DMS53 treated with DMSO at 0.1 percent for 48 hours (cell line): ENCODE results near the gene ANAPC2.

Experiments used
- DNase-seq: peaks from one replicate; lab custom pipeline; 2025; ENCODE audit not compliant: unreplicated experiment; lab: John Stamatoyannopoulos, UW

ANAPC2 gene, protein sequence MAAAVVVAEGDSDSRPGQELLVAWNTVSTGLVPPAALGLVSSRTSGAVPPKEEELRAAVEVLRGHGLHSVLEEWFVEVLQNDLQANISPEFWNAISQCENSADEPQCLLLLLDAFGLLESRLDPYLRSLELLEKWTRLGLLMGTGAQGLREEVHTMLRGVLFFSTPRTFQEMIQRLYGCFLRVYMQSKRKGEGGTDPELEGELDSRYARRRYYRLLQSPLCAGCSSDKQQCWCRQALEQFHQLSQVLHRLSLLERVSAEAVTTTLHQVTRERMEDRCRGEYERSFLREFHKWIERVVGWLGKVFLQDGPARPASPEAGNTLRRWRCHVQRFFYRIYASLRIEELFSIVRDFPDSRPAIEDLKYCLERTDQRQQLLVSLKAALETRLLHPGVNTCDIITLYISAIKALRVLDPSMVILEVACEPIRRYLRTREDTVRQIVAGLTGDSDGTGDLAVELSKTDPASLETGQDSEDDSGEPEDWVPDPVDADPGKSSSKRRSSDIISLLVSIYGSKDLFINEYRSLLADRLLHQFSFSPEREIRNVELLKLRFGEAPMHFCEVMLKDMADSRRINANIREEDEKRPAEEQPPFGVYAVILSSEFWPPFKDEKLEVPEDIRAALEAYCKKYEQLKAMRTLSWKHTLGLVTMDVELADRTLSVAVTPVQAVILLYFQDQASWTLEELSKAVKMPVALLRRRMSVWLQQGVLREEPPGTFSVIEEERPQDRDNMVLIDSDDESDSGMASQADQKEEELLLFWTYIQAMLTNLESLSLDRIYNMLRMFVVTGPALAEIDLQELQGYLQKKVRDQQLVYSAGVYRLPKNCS

DNA sequence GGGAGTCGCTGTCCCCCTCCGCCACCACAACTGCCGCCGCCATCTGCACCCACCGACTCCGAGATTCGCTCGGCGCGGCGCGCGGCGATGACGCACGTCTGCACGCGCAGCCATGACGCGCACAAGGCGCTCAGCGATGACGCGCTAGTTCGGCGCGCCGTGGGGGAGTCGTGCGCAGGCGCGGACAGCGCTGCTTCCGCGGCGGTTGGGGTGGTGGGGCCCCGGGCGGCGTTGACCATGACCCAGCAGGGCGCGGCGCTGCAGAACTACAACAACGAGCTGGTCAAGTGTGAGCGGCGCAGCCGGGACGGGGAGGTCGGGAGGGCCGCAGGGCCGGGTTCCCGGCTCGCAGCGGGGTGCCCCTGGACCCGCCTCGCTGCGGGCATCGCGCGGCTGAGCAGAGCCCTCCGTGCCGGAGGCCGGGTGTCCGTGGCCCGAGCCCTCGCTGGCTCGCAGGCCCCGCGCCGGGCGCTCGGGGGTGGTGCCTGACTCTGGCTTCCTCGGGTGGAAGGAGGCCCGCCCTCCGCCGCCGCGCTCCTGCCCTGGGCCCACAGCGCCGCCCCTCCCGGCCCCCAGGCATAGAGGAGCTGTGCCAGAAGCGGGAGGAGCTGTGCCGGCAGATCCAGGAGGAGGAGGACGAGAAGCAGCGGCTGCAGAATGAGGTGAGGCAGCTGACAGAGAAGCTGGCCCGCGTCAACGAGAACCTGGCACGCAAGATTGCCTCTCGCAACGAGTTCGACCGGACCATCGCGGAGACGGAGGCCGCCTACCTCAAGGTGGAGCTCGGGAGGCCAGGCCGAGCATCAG lies at the start of gene ANAPC2, which contains the start of gene SSNA1:
Gene ANAPC2, minus strand, starts transcription at position 71 of the 807 bp plus-strand sequence. Its CDS starts 28 bp downstream, at position 43.
Gene SSNA1, plus strand, starts transcription at position 187 of the 807 bp plus-strand sequence. Its CDS starts 51 bp downstream, at position 238.
- peak; percentile 88 for DNase-seq

DNA sequence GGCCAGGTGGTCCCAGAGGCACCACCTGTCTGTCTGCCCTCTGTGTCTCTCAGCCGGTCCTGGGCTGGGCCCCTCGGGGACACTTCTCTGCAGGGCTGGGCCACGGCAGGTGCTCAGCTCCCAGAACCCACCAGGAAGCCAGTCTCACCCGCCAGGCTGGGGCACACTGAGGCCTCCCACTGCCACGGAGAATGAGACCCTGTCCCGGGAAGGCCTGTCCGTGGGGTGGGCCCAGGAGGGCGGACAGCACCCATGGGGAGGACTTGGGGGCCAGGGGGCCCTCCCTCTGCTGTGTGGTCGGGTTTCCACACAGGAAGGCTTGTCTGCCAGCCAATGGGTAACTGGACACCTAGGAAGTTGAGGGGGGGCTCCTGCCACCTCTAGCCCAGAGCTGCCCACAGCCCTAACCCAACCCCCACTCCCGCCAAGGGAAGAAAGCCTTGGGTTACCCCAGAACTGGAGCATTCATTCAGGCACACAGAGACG lies 48.6 kb upstream of the ANAPC2 start:
- no peak for DNase-seq

DNA sequence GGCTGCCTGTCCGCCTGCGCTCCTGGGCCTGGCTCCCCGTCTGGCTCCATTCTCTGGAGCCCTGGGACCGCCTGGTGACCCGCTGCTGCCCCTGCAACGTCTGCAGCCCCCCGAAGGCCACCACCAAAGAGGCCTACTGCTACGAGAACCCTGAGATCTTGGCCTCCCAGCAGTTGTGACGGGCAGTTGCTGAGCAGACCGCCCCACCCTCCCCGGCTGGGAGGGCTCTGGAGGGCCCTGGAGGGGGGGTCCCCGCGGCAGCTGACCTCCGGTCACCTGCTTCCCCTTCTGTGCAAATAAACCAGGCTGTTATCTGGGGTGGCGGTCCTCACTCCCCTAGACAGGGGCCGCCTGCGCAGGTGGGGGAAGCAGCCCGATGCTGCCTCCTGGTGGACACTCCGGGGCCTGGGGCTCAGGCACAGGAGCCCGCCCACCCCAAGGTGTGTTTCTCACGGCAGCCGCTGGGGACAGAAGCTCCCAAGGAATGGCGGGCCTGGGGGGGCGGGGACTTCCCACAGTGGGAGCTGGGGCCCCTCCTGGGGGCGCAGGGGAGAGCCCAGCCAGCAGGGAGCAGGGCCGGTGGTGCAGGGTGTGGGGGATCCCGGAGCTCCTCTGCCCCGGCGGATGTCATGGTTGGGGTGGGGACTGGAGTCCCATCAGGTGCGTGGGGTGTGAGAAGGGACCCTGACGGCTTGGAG lies 48.0 kb upstream of the ANAPC2 start:
- DNase-seq, result peak; percentile 70

GRCh38 chr9:137235424-137236237 lies 47.3 kb upstream of the ANAPC2 start:
- no peak for DNase-seq

- DNase-seq, result no peak
Observed at GRCh38 chr9:137234758-137235423, 46.5 kb upstream of the ANAPC2 start.

DNA sequence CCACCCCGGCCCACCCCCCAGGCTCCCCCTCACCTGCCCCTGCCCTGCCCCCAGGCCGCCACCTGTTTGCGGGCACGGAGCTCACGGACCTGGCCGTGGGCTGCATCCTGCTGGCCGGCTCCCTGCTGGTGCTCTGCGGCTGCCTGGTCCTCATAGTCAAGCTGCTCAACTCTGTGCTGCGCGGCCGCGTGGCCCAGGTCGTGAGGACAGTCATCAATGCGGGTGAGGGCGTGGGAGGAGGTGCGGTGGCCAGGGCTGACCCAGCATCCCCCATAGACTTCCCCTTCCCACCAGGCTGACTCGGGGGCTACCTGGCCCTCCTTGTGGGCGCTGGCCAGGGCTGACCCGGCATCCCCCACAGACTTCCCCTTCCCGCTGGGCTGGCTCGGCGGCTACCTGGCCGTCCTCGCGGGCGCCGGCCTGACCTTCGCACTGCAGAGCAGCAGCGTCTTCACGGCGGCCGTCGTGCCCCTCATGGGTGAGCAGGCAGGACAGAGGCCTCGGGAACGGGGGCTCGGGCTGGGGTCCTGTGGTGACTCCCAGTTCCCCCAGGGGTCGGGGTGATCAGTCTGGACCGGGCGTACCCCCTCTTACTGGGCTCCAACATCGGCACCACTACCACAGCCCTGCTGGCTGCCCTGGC lies 45.8 kb upstream of the ANAPC2 start:
- peak; percentile 21 for DNase-seq

DNA sequence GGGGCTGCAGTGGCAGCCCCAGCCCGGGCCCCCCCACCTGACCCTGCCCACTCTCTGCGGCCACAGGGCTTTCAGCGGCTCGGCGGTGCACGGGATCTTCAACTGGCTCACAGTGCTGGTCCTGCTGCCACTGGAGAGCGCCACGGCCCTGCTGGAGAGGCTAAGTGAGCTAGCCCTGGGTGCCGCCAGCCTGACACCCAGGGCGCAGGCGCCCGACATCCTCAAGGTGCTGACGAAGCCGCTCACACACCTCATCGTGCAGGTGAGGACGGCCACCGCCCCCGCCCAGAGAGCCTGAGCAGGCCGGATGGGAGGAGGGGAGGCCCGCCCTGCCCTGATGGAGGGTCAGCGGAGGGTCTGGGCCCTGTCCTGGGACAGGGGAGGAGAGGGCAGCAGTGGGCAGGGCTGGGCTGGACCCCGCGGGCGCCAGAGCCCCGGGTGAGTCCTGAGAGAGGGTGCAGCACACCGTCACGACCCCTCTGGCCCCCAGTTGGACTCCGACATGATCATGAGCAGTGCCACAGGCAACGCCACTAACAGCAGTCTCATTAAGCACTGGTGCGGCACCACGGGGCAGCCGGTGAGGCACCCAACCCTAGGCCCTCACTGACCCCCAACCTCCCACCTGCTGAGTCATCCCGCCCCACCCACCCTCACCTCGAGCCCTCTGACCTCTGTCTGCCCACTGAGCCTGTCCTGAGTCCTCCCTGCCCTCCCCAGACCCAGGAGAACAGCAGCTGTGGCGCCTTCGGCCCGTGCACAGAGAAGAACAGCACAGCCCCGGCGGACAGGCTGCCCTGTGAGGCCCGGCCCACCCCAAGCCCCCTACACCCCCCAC lies 45.0 kb upstream of the ANAPC2 start:
- DNase-seq, result peak; percentile 72

GRCh38 chr9:137232510-137232909 lies 44.1 kb upstream of the ANAPC2 start:
- DNase-seq, result no peak

DNA sequence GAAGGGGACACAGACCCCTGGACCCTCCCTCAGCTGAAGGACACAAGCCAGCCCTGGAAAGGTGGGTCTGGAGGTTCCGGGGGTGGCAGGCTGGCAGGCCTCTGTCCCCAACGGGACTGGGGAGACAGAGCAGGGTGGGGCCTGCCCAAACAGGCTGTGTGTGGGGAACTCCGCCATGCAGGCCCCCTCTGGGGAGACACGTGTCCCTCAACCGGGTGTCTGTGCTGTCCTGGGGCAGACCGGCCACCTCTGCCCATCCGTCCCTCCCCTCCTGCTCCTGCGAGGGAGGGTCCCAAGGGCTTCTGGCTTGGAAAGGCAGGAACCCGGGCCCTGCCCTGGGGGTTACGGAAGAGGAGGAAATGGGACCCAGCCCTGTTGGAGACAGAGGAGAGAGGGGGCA lies 43.7 kb upstream of the ANAPC2 start:
- DNase-seq, result no peak

DNA sequence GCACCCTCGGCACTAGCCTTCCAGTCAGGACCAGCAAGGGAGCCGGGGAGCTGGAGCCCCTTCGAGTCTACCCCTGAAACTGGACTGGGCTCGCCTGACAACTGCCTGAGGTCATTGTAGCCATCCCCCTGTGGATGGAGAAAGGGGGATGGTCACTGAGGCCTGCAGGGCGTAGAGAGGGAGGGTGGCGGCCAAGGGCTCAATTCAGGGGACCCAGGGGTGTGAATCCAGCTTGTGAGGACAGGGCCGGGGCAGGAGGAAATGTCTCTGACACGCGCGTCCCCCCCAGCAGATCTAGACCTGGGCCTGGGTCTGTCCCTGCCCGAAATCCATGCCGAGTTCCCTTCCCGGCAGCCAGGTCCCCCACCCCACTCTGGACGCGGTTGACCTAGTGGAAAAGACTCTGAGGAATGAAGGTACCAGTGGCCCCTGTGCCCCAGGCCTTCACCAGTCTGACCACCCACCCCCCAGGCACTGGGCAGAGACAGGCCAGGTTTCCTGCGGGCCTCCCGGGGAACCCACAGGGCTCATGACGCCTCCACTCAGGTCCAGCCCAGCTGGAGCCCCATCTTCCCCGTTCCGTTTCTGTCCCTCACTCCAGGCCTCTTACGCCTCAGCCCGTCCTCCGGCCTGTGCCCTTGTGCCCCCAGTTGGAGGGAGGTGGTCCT lies 43.1 kb upstream of the ANAPC2 start:
- no peak for DNase-seq

DNA sequence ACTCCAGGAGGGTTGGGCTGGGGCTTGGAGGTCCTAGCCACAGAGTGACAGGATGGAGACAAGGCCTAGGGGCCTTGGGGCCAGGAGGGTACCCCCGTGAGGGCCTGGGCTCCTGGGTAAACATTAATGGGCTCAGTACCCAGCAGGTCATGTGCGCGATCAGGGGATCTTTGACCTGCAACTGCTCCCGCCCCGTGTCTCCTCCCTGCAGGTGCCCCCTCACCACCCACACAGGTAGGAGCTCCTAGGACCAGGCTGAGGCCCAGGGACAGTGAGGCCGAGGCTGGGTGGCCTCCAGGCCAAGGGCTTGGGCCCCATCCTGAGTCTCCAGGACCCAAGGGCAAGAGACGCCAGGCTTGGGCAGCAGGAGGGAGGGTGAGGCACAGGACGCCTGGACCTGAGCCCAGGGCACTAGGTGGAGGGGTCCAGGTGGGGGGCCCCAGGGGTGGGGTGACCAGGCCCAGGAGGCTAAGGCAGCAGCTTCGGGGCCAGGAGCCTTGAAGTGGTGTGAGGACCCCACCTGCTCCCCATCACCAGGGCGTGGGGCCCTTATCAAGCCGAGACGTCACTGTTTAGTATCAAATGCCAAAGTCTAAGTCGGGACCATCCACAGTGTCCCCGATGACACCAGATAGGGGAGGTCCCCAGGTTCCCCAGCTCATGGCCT lies 42.5 kb upstream of the ANAPC2 start, which contains the start of gene SLC34A3:
Gene SLC34A3, plus strand, starts transcription at position 197 of the 667 bp plus-strand sequence. CDS start 802 bp downstream, outside the sequence.
- DNase-seq, result no peak

- DNase-seq, result no peak
Observed at GRCh38 chr9:137229903-137230704, 41.7 kb upstream of the ANAPC2 start.

DNA sequence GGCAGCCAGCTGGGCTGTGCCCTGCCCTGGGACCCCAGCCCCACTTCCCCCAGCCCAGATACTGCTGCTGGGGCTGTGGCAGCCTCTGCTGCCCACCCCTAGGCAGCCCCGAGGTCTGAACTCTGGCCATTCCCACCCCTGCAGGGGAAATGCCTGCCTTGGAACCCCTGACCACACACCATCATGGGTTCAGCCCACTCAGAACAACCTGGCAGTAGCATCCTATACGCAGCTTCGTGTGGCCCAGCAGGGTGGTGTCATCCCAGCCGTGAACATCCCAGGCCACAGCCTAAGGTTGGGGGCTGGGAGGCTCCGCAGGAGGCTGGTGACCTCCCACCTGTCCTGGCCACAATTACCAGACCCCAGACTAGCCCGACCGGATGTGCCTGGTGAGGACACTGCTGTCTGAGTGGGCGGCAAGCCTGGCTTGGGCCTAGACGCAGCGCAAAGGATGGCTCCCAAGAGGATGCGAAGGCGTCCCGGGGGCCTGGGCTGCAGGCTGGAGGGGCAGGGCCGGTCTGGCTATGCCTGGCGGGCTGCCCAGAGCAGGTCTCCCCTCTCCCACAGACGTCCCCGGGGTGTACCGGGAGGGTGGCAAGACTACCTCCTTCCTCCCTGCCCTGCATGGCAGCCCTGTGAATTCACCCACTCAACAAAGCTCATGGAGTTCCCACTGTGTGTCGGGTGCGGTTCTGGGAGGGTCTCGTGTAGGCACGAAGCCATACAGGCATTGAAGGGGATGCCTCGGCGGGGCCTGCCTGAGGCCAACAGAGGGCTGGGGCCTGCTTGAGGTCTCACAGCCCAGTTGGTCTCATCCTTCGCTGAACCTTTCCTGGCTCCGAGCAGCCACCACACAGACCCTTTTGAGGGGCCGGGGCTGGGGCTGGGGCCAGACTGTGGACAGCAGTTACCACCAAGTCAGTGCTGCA lies 40.9 kb upstream of the ANAPC2 start:
- DNase-seq, result no peak

DNA sequence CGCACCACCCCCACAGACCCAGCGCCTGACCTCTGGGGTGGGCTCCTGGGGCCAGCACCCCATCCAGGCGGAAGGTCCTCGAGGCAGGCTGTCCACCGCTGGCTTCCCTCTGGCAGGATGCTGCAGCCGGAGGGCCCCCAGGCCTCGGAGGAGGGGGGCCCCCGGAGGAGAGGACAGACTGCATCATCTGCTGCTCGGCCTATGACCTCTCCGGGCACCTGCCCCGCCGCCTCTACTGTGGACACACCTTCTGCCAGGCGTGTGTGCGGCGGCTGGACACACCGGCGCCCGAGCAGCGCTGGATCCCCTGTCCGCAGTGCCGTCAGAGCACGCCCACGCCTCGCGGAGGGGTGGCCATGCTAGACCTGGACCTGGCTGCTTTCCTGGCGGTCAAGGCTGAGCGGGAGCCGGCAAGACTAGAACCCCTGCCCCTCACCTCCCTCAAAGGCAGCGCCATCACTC lies 40.2 kb upstream of the ANAPC2 start:
- no peak for DNase-seq
